Neural progenitor cell (in vitro differentiated cells): ENCODE data around the gene ADGRL1. TPM values are rescaled to one million over a fixed set of nuclear protein-coding genes. Genes with fewer than 3 reads are reported as not detected.
"Not testable (repeated sequence)": the region's sequence is repeated elsewhere in the genome, so short reads cannot be mapped to it uniquely, and the experiment has no call there.

Experiments used
- DNase-seq: peaks from one replicate; pipeline ENCODE4 v3.0.0-alpha.2; 2016; ENCODE audit warnings: low spot score
- H2AFZ ChIP-seq: fragments of 200-600 bp; sonication (generic); replicated peaks from 2 replicates; pipeline ENCODE4 v1.6.1; 2016; ENCODE audit warnings: antibody characterized with exemption
- H3F3A ChIP-seq: fragments of 200-600 bp; sonication (generic); 2 replicates; pipeline ENCODE4 v1.6.1; 2016; ENCODE audit warnings: antibody characterized with exemption, low read depth
- H3K27ac ChIP-seq: fragments of 200-600 bp; sonication (generic); 2 replicates; pipeline ENCODE4 v1.5.1; 2016; ENCODE audit warnings: mild to moderate bottlenecking
- H3K27me3 ChIP-seq: fragments of 200-600 bp; sonication (generic); 2 replicates; pipeline ENCODE4 v1.6.1; 2016; ENCODE audit warnings: mild to moderate bottlenecking, moderate library complexity
- H3K36me3 ChIP-seq: fragments of 200-600 bp; sonication (generic); 2 replicates; pipeline ENCODE4 v1.5.1; 2016
- H3K4me1 ChIP-seq: fragments of 200-600 bp; sonication (generic); 2 replicates; pipeline ENCODE4 v1.6.1; 2016; ENCODE audit warnings: mixed run types
- H3K4me2 ChIP-seq: fragments of 200-600 bp; sonication (generic); 2 replicates; pipeline ENCODE4 v1.6.1; 2016
- H3K4me3 ChIP-seq: fragments of 200-600 bp; sonication (generic); 2 replicates; pipeline ENCODE4 v1.5.1; 2016
- H3K79me2 ChIP-seq: fragments of 200-600 bp; sonication (generic); 2 replicates; pipeline ENCODE4 v1.6.1; 2016; ENCODE audit warnings: low read depth
- H3K9ac ChIP-seq: fragments of 200-600 bp; sonication (generic); 2 replicates; pipeline ENCODE4 v1.6.1; 2016
- H3K9me3 ChIP-seq: fragments of 200-600 bp; sonication (generic); 2 replicates; pipeline ENCODE4 v1.5.1; 2016; ENCODE audit warnings: low read depth
- H4K20me1 ChIP-seq: fragments of 200-600 bp; sonication (generic); 2 replicates; pipeline ENCODE4 v1.6.1; 2016; ENCODE audit warnings: low read depth
- H3K27ac Mint-ChIP-seq: 3 replicates; pipeline ENCODE4 v1.8.0; 2021; ENCODE audit warnings: mixed read lengths
- H3K27me3 Mint-ChIP-seq: 2 replicates; pipeline ENCODE4 v1.8.0; 2022; ENCODE audit warnings: low read depth, mild to moderate bottlenecking, inconsistent platforms, moderate library complexity, mixed read lengths; ENCODE audit not compliant: insufficient read depth
- H3K36me3 Mint-ChIP-seq: 3 replicates; pipeline ENCODE4 v1.8.0; 2021; ENCODE audit warnings: mixed read lengths
- H3K4me1 Mint-ChIP-seq: 3 replicates; pipeline ENCODE4 v1.8.0; 2021; ENCODE audit warnings: mixed read lengths
- H3K4me3 Mint-ChIP-seq: 3 replicates; pipeline ENCODE4 v1.8.0; 2021; ENCODE audit warnings: mild to moderate bottlenecking, moderate library complexity, mixed read lengths
- H3K9me3 Mint-ChIP-seq: 3 replicates; pipeline ENCODE4 v1.8.0; 2020; ENCODE audit warnings: mixed read lengths
- EZH2 ChIP-seq: fragments of 200-600 bp; sonication (generic); IDR thresholded peaks from 2 replicates; pipeline ENCODE4 v1.6.1; 2017; ENCODE audit warnings: antibody characterized with exemption, mild to moderate bottlenecking, moderate library complexity
- EZH2phosphoT487 ChIP-seq: fragments of 200-600 bp; sonication (generic); IDR thresholded peaks from 2 replicates; pipeline ENCODE4 v1.6.1; 2017; ENCODE audit warnings: antibody characterized with exemption
- total RNA-seq: library from RNA; depleted of rRNA; stranded (reverse); fragments of >200 nt; gene quantifications from 2 replicates; pipeline ENCODE4 v1.2.3, GENCODE V29; 2015; ENCODE audit warnings: low replicate concordance
- TF ChIP-seq, protein P1 (sequence below): fragments of 200-600 bp; sonication (generic); IDR thresholded peaks from 2 replicates; pipeline ENCODE4 v1.5.1; 2017; ENCODE audit warnings: antibody characterized with exemption, mild to moderate bottlenecking

The ADGRL1 gene
- total RNA-seq, 1 donor from 2014 or later: 13.3 TPM

DNA sequence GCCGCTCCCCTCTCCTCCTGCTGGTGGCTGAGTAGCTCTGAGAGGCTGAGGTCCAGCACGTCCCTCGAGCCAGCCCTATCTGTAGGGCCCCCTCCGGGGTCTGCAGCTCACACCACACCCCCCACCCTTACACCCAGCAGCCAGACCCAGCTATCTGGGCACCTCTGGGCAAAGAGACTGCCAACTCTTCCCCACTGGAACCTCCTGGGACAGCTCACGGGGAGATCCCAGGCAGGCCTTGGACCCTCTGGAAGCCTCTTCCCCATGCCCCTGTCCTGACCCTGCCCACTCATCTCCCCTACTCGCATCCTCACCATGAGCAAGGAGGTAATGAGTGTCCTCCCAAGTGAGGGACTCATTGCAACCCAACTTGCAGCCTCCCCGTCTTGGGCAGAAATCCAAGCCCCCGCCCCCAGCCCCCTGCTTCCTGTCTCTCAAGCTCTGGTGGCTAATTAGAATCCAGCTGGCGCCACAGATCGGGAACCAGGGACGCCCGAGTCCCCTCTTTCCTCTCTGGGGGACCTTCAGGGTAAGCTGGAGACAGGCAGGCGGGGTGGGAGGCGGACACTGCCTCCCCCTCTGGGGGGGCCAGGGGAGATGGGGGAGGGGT, 22.1 kb downstream of the ADGRL1 start:
- H3K4me3 ChIP-seq: no peak overlapping the region
- Mint-ChIP-seq H3K4me3 (no peak overlapping the region), H3K27me3 (peaks cover 4% of the 10 kb centered on the region), H3K27ac (no peak overlapping the region), H3K36me3 (no peaks in the 10 kb centered on the region), H3K9me3 (no peaks in the 10 kb centered on the region), H3K4me1 (peaks cover 29% of the 10 kb centered on the region)
- no peaks in the 10 kb centered on the region for H3K4me1 ChIP-seq
- H3K4me2 ChIP-seq: no peak overlapping the region
- no peaks in the 10 kb centered on the region for H3K27me3 ChIP-seq
- H3K9ac ChIP-seq: no peak overlapping the region
- peaks cover 62% of the 10 kb centered on the region for H3K79me2 ChIP-seq
- H3F3A ChIP-seq: no peaks in the 10 kb centered on the region
- H3K27ac ChIP-seq: no peak overlapping the region
- TF ChIP-seq EZH2phosphoT487: no peak
- TF ChIP-seq EZH2: no peak
- TF ChIP-seq, protein P1, sequence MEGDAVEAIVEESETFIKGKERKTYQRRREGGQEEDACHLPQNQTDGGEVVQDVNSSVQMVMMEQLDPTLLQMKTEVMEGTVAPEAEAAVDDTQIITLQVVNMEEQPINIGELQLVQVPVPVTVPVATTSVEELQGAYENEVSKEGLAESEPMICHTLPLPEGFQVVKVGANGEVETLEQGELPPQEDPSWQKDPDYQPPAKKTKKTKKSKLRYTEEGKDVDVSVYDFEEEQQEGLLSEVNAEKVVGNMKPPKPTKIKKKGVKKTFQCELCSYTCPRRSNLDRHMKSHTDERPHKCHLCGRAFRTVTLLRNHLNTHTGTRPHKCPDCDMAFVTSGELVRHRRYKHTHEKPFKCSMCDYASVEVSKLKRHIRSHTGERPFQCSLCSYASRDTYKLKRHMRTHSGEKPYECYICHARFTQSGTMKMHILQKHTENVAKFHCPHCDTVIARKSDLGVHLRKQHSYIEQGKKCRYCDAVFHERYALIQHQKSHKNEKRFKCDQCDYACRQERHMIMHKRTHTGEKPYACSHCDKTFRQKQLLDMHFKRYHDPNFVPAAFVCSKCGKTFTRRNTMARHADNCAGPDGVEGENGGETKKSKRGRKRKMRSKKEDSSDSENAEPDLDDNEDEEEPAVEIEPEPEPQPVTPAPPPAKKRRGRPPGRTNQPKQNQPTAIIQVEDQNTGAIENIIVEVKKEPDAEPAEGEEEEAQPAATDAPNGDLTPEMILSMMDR: no peak
- H3K36me3 ChIP-seq: no peaks in the 10 kb centered on the region
- H2AFZ ChIP-seq: no peak overlapping the region
- no peak for DNase-seq
- peaks cover 83% of the 10 kb centered on the region for H4K20me1 ChIP-seq
- H3K9me3 ChIP-seq: no peaks in the 10 kb centered on the region

DNA sequence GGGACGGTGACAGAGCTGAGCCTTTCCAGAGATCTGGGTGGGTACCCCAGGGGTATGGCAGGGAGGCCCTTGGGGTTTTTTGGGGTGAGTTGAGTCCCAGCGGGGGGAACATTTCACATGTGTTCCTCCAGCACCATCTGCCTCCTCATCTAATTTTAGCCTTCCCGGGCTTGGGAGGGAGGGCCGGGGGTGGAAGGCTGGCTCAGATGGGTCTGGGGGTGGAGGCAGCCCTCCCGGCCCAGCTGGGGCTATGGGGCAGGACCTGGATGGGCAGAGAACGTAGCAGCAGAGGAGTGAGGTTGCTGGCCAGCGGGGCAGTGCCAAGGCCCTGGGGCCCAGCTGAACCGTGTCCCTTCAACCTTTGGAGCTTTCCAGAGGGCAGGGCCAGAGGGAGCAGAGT, 23.5 kb downstream of the ADGRL1 start:
- Histone ChIP-seq H3K4me1 (no peaks in the 10 kb centered on the region), H3K4me2 (no peak overlapping the region), H3F3A (no peaks in the 10 kb centered on the region), H3K27me3 (no peaks in the 10 kb centered on the region), H3K9me3 (no peaks in the 10 kb centered on the region), H2AFZ (no peak overlapping the region), H3K9ac (no peak overlapping the region), H3K79me2 (peaks cover 48% of the 10 kb centered on the region), H4K20me1 (peaks cover 70% of the 10 kb centered on the region), H3K36me3 (no peaks in the 10 kb centered on the region), H3K27ac (no peak overlapping the region), H3K4me3 (no peak overlapping the region)
- H3K4me1 Mint-ChIP-seq: peaks cover 21% of the 10 kb centered on the region
- no peak for DNase-seq
- no peak overlapping the region for H3K27ac Mint-ChIP-seq
- H3K27me3 Mint-ChIP-seq: peaks cover 4% of the 10 kb centered on the region
- H3K4me3 Mint-ChIP-seq: no peak overlapping the region
- H3K36me3 Mint-ChIP-seq: no peaks in the 10 kb centered on the region
- TF ChIP-seq, protein P1: no peak
- TF ChIP-seq EZH2phosphoT487 (no peak), EZH2 (no peak)
- H3K9me3 Mint-ChIP-seq: no peaks in the 10 kb centered on the region

DNA sequence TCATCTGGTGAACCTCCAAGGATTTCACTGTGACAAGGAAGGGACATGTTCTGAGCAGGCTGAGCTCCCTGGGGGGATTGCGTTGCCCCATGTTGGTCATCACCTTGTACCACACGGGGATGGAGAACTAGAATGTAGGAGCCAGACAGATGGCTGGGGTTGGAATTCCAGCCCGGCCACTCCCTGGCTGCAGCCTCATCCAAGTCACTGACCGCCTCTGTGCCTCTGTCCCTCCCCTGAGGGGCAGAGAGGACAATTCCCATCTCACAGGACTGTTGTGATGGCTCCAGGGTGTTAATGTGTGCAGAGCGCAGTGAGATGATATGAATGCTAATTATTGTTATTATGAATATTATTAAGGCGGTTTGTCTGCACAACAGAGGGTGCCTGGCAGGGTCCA, 24.1 kb downstream of the ADGRL1 start:
- Mint-ChIP-seq H3K9me3 (no peaks in the 10 kb centered on the region), H3K27ac (no peak overlapping the region), H3K36me3 (peaks cover 4% of the 10 kb centered on the region), H3K4me3 (no peak overlapping the region), H3K27me3 (peaks cover 2% of the 10 kb centered on the region), H3K4me1 (peaks cover 17% of the 10 kb centered on the region)
- H4K20me1 ChIP-seq: peaks cover 64% of the 10 kb centered on the region
- H3K4me3 ChIP-seq: no peak overlapping the region
- no peak overlapping the region for H3K4me2 ChIP-seq
- TF ChIP-seq, protein P1: no peak
- TF ChIP-seq EZH2 (no peak), EZH2phosphoT487 (no peak)
- no peak overlapping the region for H3K27ac ChIP-seq
- no peak overlapping the region for H2AFZ ChIP-seq
- no peaks in the 10 kb centered on the region for H3F3A ChIP-seq
- H3K27me3 ChIP-seq: no peaks in the 10 kb centered on the region
- no peak for DNase-seq
- no peak overlapping the region for H3K9ac ChIP-seq
- H3K9me3 ChIP-seq: no peaks in the 10 kb centered on the region
- H3K36me3 ChIP-seq: no peaks in the 10 kb centered on the region
- H3K79me2 ChIP-seq: peaks cover 42% of the 10 kb centered on the region
- no peaks in the 10 kb centered on the region for H3K4me1 ChIP-seq

DNA sequence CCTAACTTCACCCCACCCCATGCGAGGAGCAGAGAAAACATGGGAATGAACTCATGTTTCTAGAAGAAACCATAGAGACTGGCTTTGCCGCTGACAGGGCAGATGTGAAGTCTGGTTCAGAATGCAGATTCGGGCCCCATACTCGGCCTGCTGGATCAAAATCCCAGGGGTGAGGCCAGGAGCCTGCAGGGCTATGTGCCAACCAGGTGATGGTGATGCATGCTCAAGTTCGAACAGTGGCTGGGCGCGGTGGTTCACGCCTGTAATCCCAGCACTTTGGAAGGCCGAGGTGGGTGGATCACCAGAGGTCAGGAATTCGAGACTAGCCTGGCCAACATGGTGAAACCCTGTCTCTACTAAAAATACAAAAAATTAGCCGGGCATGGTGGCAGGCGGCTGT, 24.8 kb downstream of the ADGRL1 start:
- H3K4me1 Mint-ChIP-seq: peaks cover 10% of the 10 kb centered on the region
- not testable (repeated sequence) for H3K27me3 Mint-ChIP-seq

More for the DNA sequence above, 24.8 kb downstream of the ADGRL1 start:
- H3K36me3 Mint-ChIP-seq, H3K27ac Mint-ChIP-seq, H3K4me2 ChIP-seq, H2AFZ ChIP-seq, H3K27me3 ChIP-seq, H3K4me3 Mint-ChIP-seq, H3K9ac ChIP-seq, DNase-seq, H3K27ac ChIP-seq, H3K36me3 ChIP-seq, H3K9me3 Mint-ChIP-seq, H3F3A ChIP-seq, H3K4me3 ChIP-seq, H3K9me3 ChIP-seq, H3K4me1 ChIP-seq: not testable (repeated sequence)
- peaks cover 35% of the 10 kb centered on the region for H3K79me2 ChIP-seq
- peaks cover 59% of the 10 kb centered on the region for H4K20me1 ChIP-seq
